Neutrophil (primary cell): ENCODE data around the gene CRADD.

Experiments used
- H3K27ac ChIP-seq: fragments of 200-600 bp; sonication (generic); 2 replicates; pipeline ENCODE4 v1.5.1; 2016; ENCODE audit warnings: mild to moderate bottlenecking, moderate library complexity
- H3K27me3 ChIP-seq: fragments of 200-600 bp; sonication (generic); 2 replicates; pipeline ENCODE4 v1.6.0; 2016; ENCODE audit warnings: mild to moderate bottlenecking
- H3K36me3 ChIP-seq: fragments of 200-600 bp; sonication (generic); 2 replicates; pipeline ENCODE4 v1.5.1; 2017
- H3K4me1 ChIP-seq, 2 experiments: fragments of 200-600 bp in 1 of 2; sonication (generic) in 1 of 2; 1 replicate in 1 of 2; 2 replicates in 1 of 2; pipeline versions ENCODE4 v1.5.1 to v1.6.1; 2013 to 2016; ENCODE audit warnings: low read depth in 1 of 2, low read length in 1 of 2, mild to moderate bottlenecking in 1 of 2, moderate library complexity in 1 of 2; ENCODE audit not compliant: control insufficient read depth in 1 of 2, insufficient read depth in 1 of 2
- H3K4me3 ChIP-seq, 2 experiments: fragments of 200-600 bp in 1 of 2; sonication (generic) in 1 of 2; 1 replicate in 1 of 2; 2 replicates in 1 of 2; pipeline ENCODE4 v1.5.1; 2013 to 2016; ENCODE audit warnings: low read depth in 1 of 2, low read length in 1 of 2, mild to moderate bottlenecking in 1 of 2, moderate library complexity in 1 of 2
- H3K9me3 ChIP-seq: fragments of 200-600 bp; sonication (generic); 2 replicates; pipeline ENCODE4 v1.5.1; 2016
- CTCF ChIP-seq: fragments of 200-600 bp; sonication (generic); IDR thresholded peaks from 2 replicates; pipeline ENCODE4 v1.5.1; 2016; ENCODE audit warnings: antibody characterized with exemption

The CRADD gene

GRCh38 chr12:93676408-93677194, 574 bp upstream of the CRADD start:
- Histone ChIP-seq H3K27ac (peak overlapping the region; percentile 96), H3K27me3 (no peaks in the 10 kb centered on the region), H3K4me1 (peaks cover 20 to 21% of the 10 kb centered on the region in 2 experiments), H3K36me3 (no peaks in the 10 kb centered on the region), H3K9me3 (no peaks in the 10 kb centered on the region), H3K4me3 (peak overlapping the region; percentile 80 to 97)
- TF ChIP-seq CTCF: no peak

GRCh38 chr12:93678779-93679178, 1.6 kb downstream of the CRADD start:
- Histone ChIP-seq H3K4me3 (no peak overlapping the region), H3K27me3 (no peaks in the 10 kb centered on the region), H3K36me3 (no peaks in the 10 kb centered on the region), H3K27ac (no peak overlapping the region), H3K9me3 (no peaks in the 10 kb centered on the region), H3K4me1 (peaks cover 20 to 21% of the 10 kb centered on the region in 2 experiments)
- TF ChIP-seq CTCF: no peak

GRCh38 chr12:93679308-93679925, 2.2 kb downstream of the CRADD start:
- Histone ChIP-seq H3K4me3 (no peak overlapping the region), H3K36me3 (no peaks in the 10 kb centered on the region), H3K4me1 (peaks cover 20 to 21% of the 10 kb centered on the region in 2 experiments), H3K27me3 (no peaks in the 10 kb centered on the region), H3K27ac (no peak overlapping the region), H3K9me3 (no peaks in the 10 kb centered on the region)
- no peak for TF ChIP-seq CTCF

DNA sequence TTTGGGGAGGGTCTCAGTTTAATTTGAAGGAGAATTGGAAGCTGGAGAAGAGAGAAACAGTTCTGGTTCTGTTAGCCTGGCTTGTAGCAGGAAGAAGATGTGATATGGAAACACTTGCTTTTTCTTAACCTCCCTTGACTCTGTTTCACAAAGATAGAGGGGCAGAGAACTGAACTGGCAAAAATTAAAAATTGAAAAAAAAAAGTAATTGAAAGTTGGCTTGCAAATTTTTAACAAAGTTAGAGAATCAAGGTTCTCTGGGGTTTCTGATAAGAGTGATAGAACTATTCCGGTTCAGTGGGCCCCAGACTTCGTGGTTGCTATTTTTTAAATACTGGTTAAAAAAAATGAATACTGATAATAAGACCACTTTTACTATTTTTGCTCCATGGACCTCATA, 2.8 kb downstream of the CRADD start:
- Histone ChIP-seq H3K27ac (no peak overlapping the region), H3K27me3 (no peaks in the 10 kb centered on the region), H3K4me3 (no peak overlapping the region), H3K36me3 (no peaks in the 10 kb centered on the region), H3K9me3 (no peaks in the 10 kb centered on the region), H3K4me1 (peaks cover 20 to 21% of the 10 kb centered on the region in 2 experiments)
- no peak for TF ChIP-seq CTCF

DNA sequence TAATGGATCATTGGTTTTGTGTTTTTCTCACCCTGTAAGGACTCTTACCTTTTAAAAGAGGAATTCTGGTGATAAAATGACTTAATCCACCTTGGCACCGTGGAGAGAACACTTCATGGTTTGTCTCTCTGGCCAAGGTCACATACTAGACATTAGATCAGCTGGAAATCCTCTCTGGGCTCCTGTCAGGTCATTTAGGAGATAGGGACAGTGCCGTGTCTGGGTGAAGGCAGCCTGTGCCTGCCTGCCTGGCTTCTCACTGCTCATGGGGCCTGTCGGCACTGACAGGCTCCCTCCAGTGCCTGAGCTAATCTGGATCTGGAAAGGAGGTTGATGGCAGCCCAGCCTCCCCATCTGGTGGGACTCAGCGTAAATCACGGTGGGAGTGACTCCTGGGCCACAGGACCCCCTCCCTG, 5.7 kb downstream of the CRADD start:
- no peak for TF ChIP-seq CTCF
- Histone ChIP-seq H3K27ac (no peak overlapping the region), H3K4me1 (peaks cover 6 to 9% of the 10 kb centered on the region in 2 experiments), H3K4me3 (no peak overlapping the region), H3K27me3 (no peaks in the 10 kb centered on the region), H3K36me3 (no peaks in the 10 kb centered on the region), H3K9me3 (no peaks in the 10 kb centered on the region)
